Neural cell (in vitro differentiated cells): ENCODE data around the gene RNF13. TPM values are rescaled to one million over a fixed set of nuclear protein-coding genes. Genes with fewer than 3 reads are reported as not detected.

Experiments used
- H2AFZ ChIP-seq: fragments of 200-600, 300-800 bp; sonication (generic), shearing (Covaris generic); 2 replicates; pipeline ENCODE4 v1.6.0; 2014; ENCODE audit warnings: low read depth, mild to moderate bottlenecking, antibody characterized with exemption, low read length, moderate library complexity
- H3F3A ChIP-seq: fragments of 200-600 bp; shearing (Covaris generic); 2 replicates; pipeline ENCODE4 v1.6.1; 2016; ENCODE audit warnings: mild to moderate bottlenecking, moderate library complexity, mixed read lengths, antibody characterized with exemption, low read length; ENCODE audit not compliant: insufficient read depth, poor library complexity, severe bottlenecking
- H3K27ac ChIP-seq: fragments of 200-600, 300-800 bp; sonication (generic), shearing (Covaris generic); 2 replicates; pipeline ENCODE4 v1.5.1; 2014; ENCODE audit warnings: mild to moderate bottlenecking, low read length, moderate library complexity
- H3K27me3 ChIP-seq: fragments of 300-800, 200-600 bp; sonication (generic), shearing (Covaris generic); 2 replicates; pipeline ENCODE4 v1.6.0; 2014; ENCODE audit warnings: mild to moderate bottlenecking, low read depth, low read length, moderate library complexity; ENCODE audit not compliant: insufficient read depth
- H3K36me3 ChIP-seq: fragments of 300-800, 200-600 bp; sonication (generic), shearing (Covaris generic); 2 replicates; pipeline ENCODE4 v1.5.1; 2014; ENCODE audit warnings: mild to moderate bottlenecking, antibody characterized with exemption, low read length, moderate library complexity; ENCODE audit not compliant: insufficient read depth
- H3K4me2 ChIP-seq: fragments of 300-800, 200-600 bp; sonication (generic), shearing (Covaris generic); 2 replicates; pipeline ENCODE4 v1.6.0; 2014; ENCODE audit warnings: mild to moderate bottlenecking, low read length
- H3K4me3 ChIP-seq: fragments of 300-800, 200-600 bp; sonication (generic), shearing (Covaris generic); 2 replicates; pipeline ENCODE4 v1.5.1; 2014; ENCODE audit warnings: mild to moderate bottlenecking, low read length, moderate library complexity
- H3K79me2 ChIP-seq: fragments of 200-600 bp; shearing (Covaris generic); replicated peaks from 2 replicates; pipeline ENCODE4 v1.6.0; 2014; ENCODE audit warnings: mild to moderate bottlenecking, low read length, moderate library complexity; ENCODE audit not compliant: insufficient read depth
- H3K9ac ChIP-seq: fragments of 300-800, 200-600 bp; sonication (generic), shearing (Covaris generic); 2 replicates; pipeline ENCODE4 v1.6.1; 2016; ENCODE audit warnings: mild to moderate bottlenecking, low read length, mixed read lengths
- H3K9me2 ChIP-seq: fragments of 200-600 bp; shearing (Covaris generic); 2 replicates; pipeline ENCODE4 v1.6.1; 2016; ENCODE audit warnings: mild to moderate bottlenecking, low read length, mixed read lengths; ENCODE audit not compliant: insufficient read depth
- H3K9me3 ChIP-seq: fragments of 200-600, 300-800 bp; sonication (generic), shearing (Covaris generic); 2 replicates; pipeline ENCODE4 v1.6.1; 2016; ENCODE audit warnings: mild to moderate bottlenecking, mixed run types, low read length, moderate library complexity, mixed read lengths
- H4K20me1 ChIP-seq: fragments of 200-600 bp; shearing (Covaris generic); 2 replicates; pipeline ENCODE4 v1.6.1; 2016; ENCODE audit warnings: mild to moderate bottlenecking, mixed run types; ENCODE audit not compliant: insufficient read depth
- CTCF ChIP-seq: fragments of 450-650 bp; IDR thresholded peaks from 2 replicates; pipeline ENCODE4 v1.5.1; 2014; ENCODE audit warnings: antibody characterized with exemption, mild to moderate bottlenecking, moderate library complexity; ENCODE audit not compliant: poor library complexity, severe bottlenecking
- EP300 ChIP-seq: fragments of 450-650 bp; conservative IDR thresholded peaks from 2 replicates; pipeline ENCODE4 v1.6.1; 2014; ENCODE audit warnings: antibody characterized with exemption, mild to moderate bottlenecking, moderate library complexity; ENCODE audit not compliant: poor library complexity, severe bottlenecking
- EZH2 ChIP-seq: fragments of 200-600, 300-800 bp; shearing (Covaris generic), sonication (generic); IDR thresholded peaks from 2 replicates; pipeline ENCODE4 v1.6.1; 2014; ENCODE audit warnings: antibody characterized with exemption, low read length, borderline replicate concordance, mild to moderate bottlenecking; ENCODE audit not compliant: insufficient read depth, poor library complexity, severe bottlenecking
- MXI1 ChIP-seq: fragments of 450-650 bp; conservative IDR thresholded peaks from 2 replicates; pipeline ENCODE4 v1.6.1; 2014; ENCODE audit warnings: antibody characterized with exemption, mild to moderate bottlenecking; ENCODE audit not compliant: poor library complexity, severe bottlenecking
- RAD21 ChIP-seq: fragments of 450-650 bp; conservative IDR thresholded peaks from 2 replicates; pipeline ENCODE4 v1.6.1; 2014; ENCODE audit warnings: antibody characterized with exemption, mild to moderate bottlenecking, moderate library complexity
- REST ChIP-seq: IDR thresholded peaks from 2 replicates; pipeline ENCODE4 v1.6.1; 2012; ENCODE audit warnings: borderline replicate concordance
- SMC3 ChIP-seq: fragments of 450-650 bp; conservative IDR thresholded peaks from 2 replicates; pipeline ENCODE4 v1.6.1; 2014; ENCODE audit warnings: antibody characterized with exemption, mild to moderate bottlenecking, moderate library complexity; ENCODE audit not compliant: poor library complexity
- polyA plus RNA-seq: library from polyadenylated mRNA; depleted of rRNA; stranded (reverse); fragments of >200 nt; gene quantifications from 2 replicates; pipeline ENCODE4 v1.2.3, GENCODE V29; 2014

RNF13 gene
- polyA plus RNA-seq, 1 donor from 2014 or later = 52.3 TPM

- Histone ChIP-seq H3K27ac (no peak overlapping the region), H4K20me1 (no peaks in the 10 kb centered on the region), H3K79me2 (no peaks in the 10 kb centered on the region), H3K9ac (no peak overlapping the region), H3K4me3 (no peak overlapping the region), H3K27me3 (no peaks in the 10 kb centered on the region), H3K4me2 (no peak overlapping the region), H3K36me3 (no peaks in the 10 kb centered on the region), H3K9me3 (no peaks in the 10 kb centered on the region), H2AFZ (no peak overlapping the region), H3F3A (no peaks in the 10 kb centered on the region), H3K9me2 (no peaks in the 10 kb centered on the region)
- TF ChIP-seq EP300 (no peak), CTCF (no peak), REST (no peak), EZH2 (no peak), MXI1 (no peak), SMC3 (no peak)
Measured at GRCh38 chr3:149770246-149770645, 42.8 kb upstream of the RNF13 start.

GRCh38 chr3:149771652-149772271 is 41.3 kb upstream of the RNF13 start:
- H3F3A ChIP-seq = no peaks in the 10 kb centered on the region
- H3K4me3 ChIP-seq = no peak overlapping the region
- no peak overlapping the region for H3K9ac ChIP-seq
- no peaks in the 10 kb centered on the region for H4K20me1 ChIP-seq
- H3K27me3 ChIP-seq = no peaks in the 10 kb centered on the region
- H3K79me2 ChIP-seq = no peaks in the 10 kb centered on the region
- H3K27ac ChIP-seq = no peak overlapping the region
- H3K9me3 ChIP-seq = no peaks in the 10 kb centered on the region
- H3K4me2 ChIP-seq = no peak overlapping the region
- TF ChIP-seq CTCF (peak; percentile 48), RAD21 (no peak), SMC3 (peak; percentile 18)
- H2AFZ ChIP-seq = no peak overlapping the region
- no peaks in the 10 kb centered on the region for H3K36me3 ChIP-seq
- no peaks in the 10 kb centered on the region for H3K9me2 ChIP-seq
